IPS-NIHi7 (cell line): ENCODE measurements around the gene PHF5A.

Source experiments
- DNase-seq: peaks from one replicate; pipeline ENCODE4 v3.0.0; 2012; ENCODE audit warnings: mixed read lengths; ENCODE audit errors: extremely low spot score

The PHF5A gene

DNA sequence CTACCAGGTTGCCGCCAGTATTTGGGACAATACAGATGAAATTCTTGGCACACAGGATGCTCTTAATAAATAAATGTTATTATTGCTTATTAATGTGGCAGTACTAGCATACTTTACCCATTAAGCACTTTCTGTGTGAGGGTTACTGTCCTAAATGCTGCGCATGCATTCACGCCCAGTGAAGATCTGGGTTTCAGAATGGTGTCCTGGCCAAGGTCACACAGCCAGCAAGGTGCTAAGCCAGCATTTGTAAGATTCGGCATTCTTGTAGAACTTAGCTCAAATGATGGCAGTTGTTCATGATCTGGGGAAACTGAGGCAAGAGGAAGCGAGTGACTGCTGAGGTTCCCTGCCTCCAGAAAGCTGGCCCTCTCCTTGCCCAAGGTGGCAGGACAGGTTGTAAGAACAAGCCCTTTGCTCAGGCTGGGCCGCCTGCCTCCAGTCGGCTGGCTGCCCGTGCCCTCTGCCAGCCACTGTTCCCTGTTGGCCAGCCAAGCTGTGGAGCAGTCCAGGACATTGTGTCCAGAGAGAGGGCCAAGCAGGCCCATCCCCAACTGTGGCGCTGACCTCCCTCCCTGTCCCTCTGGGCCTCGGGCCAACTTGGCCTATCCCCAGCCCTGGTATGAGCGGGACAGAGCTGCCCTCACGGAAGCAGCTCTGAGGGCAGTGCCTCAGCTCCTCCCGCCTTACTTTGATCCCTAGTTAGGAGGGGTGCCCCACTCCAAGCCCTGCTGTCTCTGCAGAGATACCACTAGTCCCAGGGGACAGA, 50.7 kb downstream of the PHF5A start:
- DNase-seq, result no peak

DNA sequence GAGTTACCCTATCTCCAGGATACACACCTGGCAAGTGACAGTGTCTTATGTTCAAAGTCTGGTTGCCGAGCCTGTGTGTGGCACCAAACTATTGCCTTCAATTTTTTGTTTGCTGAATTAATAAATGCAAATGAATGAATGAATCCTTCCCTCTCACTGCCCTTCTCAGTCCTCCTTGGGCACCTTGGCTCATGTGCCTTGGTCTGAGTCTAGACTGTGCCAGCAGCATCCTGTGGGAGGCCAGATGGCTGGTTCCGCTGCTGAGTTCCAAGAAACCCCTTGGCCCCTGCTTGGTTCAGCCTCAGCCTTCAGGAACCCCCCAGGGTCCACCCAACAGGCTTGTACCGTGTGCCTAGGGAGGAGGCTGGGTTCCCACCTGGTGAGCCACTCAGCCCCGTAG, 52.9 kb downstream of the PHF5A start:
- no peak for DNase-seq

DNA sequence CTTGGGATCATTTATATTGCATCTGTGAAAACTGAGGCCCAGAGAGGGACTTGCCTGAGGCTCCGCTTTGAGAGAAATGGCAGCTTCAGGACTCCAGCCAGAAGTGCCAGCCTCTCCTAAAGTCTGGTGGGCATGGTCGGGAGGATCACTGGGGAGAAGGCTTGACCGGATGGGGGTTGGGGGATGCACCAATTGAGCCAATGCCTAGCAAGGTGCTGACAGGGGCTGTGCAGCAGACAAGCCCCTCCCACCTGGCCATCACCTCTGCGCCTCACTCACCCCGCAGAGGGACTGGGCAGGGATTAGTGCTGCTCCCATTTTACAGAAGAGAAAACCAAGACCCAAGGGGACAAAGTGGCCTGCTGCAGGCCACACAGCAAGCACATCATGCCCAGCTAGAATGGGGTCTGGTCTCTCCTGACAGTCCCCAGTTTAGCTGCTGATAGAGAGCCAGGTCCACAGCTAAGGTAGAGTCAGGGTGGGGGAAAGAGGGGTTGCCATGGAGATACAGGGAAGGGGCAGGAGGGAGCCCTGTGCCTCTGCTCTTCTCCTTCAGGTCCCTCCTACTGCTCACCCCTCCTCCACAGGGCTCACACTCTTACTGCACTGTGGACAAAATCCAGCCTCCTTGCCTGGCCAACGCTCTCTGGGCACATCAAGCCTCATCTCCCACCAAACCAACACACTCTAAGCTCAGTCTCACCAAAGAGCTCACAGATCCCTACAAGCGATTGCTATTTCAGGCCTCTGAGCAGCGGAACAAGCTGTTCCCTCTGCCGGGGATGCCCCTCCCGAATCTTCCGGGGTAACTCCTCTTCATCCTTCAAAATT, 57.3 kb downstream of the PHF5A start:
- DNase-seq, result no peak

GRCh38 chr22:41410311-41410751, 58.2 kb downstream of the PHF5A start:
- DNase-seq, result no peak
